GM23248 (cell line): ENCODE data around the gene FAM181B. TPM values are rescaled to one million over a fixed set of nuclear protein-coding genes. Genes with fewer than 3 reads are reported as not detected.

Source experiments
- DNase-seq: peaks from one replicate; pipeline ENCODE4 v3.0.0-alpha.2; 2015
- H2AFZ ChIP-seq: fragments of 200-600 bp; sonication (generic); 2 replicates; pipeline ENCODE4 v1.6.1; 2016; ENCODE audit warnings: antibody characterized with exemption
- H3F3A ChIP-seq: fragments of 200-600 bp; sonication (generic); 2 replicates; pipeline ENCODE4 v1.6.1; 2016; ENCODE audit warnings: mild to moderate bottlenecking, antibody characterized with exemption, mixed run types; ENCODE audit not compliant: insufficient read depth
- H3K27ac ChIP-seq: fragments of 200-600 bp; sonication (generic); 2 replicates; pipeline ENCODE4 v1.5.1; 2016; ENCODE audit warnings: mild to moderate bottlenecking
- H3K27me3 ChIP-seq: fragments of 200-600 bp; sonication (generic); replicated peaks from 2 replicates; pipeline ENCODE4 v1.6.1; 2016; ENCODE audit warnings: mild to moderate bottlenecking; ENCODE audit not compliant: insufficient read depth
- H3K36me3 ChIP-seq: fragments of 200-600 bp; sonication (generic); 2 replicates; pipeline ENCODE4 v1.6.1; 2016; ENCODE audit warnings: low read depth, mild to moderate bottlenecking
- H3K4me1 ChIP-seq: fragments of 200-600 bp; sonication (generic); 2 replicates; pipeline ENCODE4 v1.6.1; 2016; ENCODE audit warnings: mild to moderate bottlenecking; ENCODE audit not compliant: insufficient read depth
- H3K4me2 ChIP-seq: fragments of 200-600 bp; sonication (generic); one replicate; pipeline ENCODE4 v1.6.1; 2016; ENCODE audit warnings: mild to moderate bottlenecking; ENCODE audit not compliant: unreplicated experiment
- H3K4me3 ChIP-seq: fragments of 200-600 bp; sonication (generic); 2 replicates; pipeline ENCODE4 v1.5.1; 2016; ENCODE audit warnings: mild to moderate bottlenecking
- H3K79me2 ChIP-seq: fragments of 200-600 bp; sonication (generic); 2 replicates; pipeline ENCODE4 v1.6.1; 2016; ENCODE audit warnings: mild to moderate bottlenecking; ENCODE audit not compliant: insufficient read depth
- H3K9ac ChIP-seq: fragments of 200-600 bp; sonication (generic); 2 replicates; pipeline ENCODE4 v1.6.1; 2016; ENCODE audit warnings: mild to moderate bottlenecking
- H3K9me2 ChIP-seq: fragments of 200-600 bp; sonication (generic); 2 replicates; pipeline ENCODE4 v1.6.1; 2016; ENCODE audit warnings: mixed run types, mild to moderate bottlenecking, moderate library complexity; ENCODE audit not compliant: insufficient read depth
- H3K9me3 ChIP-seq: fragments of 200-600 bp; sonication (generic); one replicate; pipeline ENCODE4 v1.6.1; 2017; ENCODE audit warnings: low read depth
- H4K20me1 ChIP-seq: fragments of 200-600 bp; sonication (generic); 2 replicates; pipeline ENCODE4 v1.6.0; 2016; ENCODE audit not compliant: insufficient read depth
- EZH2 ChIP-seq: fragments of 200-600 bp; sonication (generic); IDR thresholded peaks from 2 replicates; pipeline ENCODE4 v1.6.1; 2018; ENCODE audit warnings: antibody characterized with exemption, mild to moderate bottlenecking; ENCODE audit not compliant: insufficient read depth, poor library complexity, severe bottlenecking
- EZH2phosphoT487 ChIP-seq: fragments of 200-600 bp; sonication (generic); IDR thresholded peaks from 2 replicates; pipeline ENCODE4 v1.6.1; 2018; ENCODE audit warnings: antibody characterized with exemption, moderate library complexity, mild to moderate bottlenecking, low read depth; ENCODE audit not compliant: insufficient read depth
- WGBS, 2 experiments: methylation state at CpG; one replicate each; pipeline ENCODE4 v1.1.6; 2015 to 2017; ENCODE audit warnings: low lambda C conversion rate in 2 of 2, low coverage in 1 of 2; ENCODE audit errors: missing lambda C conversion rate in 2 of 2; 5-methylcytosine and 5-hydroxymethylcytosine counted together
- in situ Hi-C: fragments of 300-500 bp; cut with MboI; formaldehyde crosslinking; loops from 2 replicates; pipeline ENCODE4 v1.15.0; 2020
- polyA plus RNA-seq: library from polyadenylated mRNA; unstranded; fragments of >200 nt; fragmentation: Nextera tagmentation; extraction: Ambion mirVana; gene quantifications from 2 replicates; pipeline ENCODE4 v1.2.1, GENCODE V29; 2016
- small RNA-seq: library from RNA; depleted of rRNA; stranded (forward); fragments of <200 nt; gene quantifications from one replicate; pipeline ENCODE3, GENCODE V24; 2014; ENCODE audit warnings: low read depth, low replicate concordance
- total RNA-seq: library from RNA; depleted of rRNA; stranded (reverse); fragments of >200 nt; shearing (Covaris generic); gene quantifications from 2 replicates; pipeline ENCODE4 v1.2.3, GENCODE V29; 2014; rRNA removed

The FAM181B gene
- total and polyA plus RNA-seq, 2 experiments from 2014 or later, result not detected

- Histone ChIP-seq H3K4me3 (no peak overlapping the region), H3K4me1 (no peaks in the 10 kb centered on the region), H3K27me3 (peaks cover 20% of the 10 kb centered on the region; the same call in 1 of the 2 replicates), H4K20me1 (no peaks in the 10 kb centered on the region), H3K9me2 (no peaks in the 10 kb centered on the region), H3F3A (no peaks in the 10 kb centered on the region), H3K9ac (no peak overlapping the region), H3K79me2 (no peaks in the 10 kb centered on the region), H3K9me3 (no peaks in the 10 kb centered on the region), H3K36me3 (no peaks in the 10 kb centered on the region), H3K27ac (no peak overlapping the region), H3K4me2 (no peak overlapping the region), H2AFZ (no peak overlapping the region)
- in situ Hi-C loops, result loop anchor here (25.0 kb wide), 1 partner anchor 1132 kb away; no protein-coding TSS in a partner anchor
- TF ChIP-seq EZH2 (no peak), EZH2phosphoT487 (no peak)
- no peak for DNase-seq
- 24 to 38% methylated on average over 1 of the region's 1 CpG for WGBS, 2 experiments
Observed at GRCh38 chr11:82680252-82680651, 53.4 kb downstream of the FAM181B start.

Small RNA genes within 50 kb of the gene (small RNA-seq; reads per million reads assigned to genes)
- not detected for gene RPS28P7

Other genes with a start within 250 kb of the FAM181B start
- gene PRCP, start 166.6 kb upstream of the FAM181B start, total RNA-seq, result 66.3 and 84.1 TPM in 2 replicates
- gene PRCP, start 166.6 kb upstream of the FAM181B start, polyA plus RNA-seq, result 85.7 and 90.1 TPM in 2 replicates
- 5.4 and 7.6 TPM in 2 replicates for gene DDIAS, start 167.9 kb upstream of the FAM181B start, total RNA-seq
- 4.5 and 5.0 TPM in 2 replicates for gene DDIAS, start 167.9 kb upstream of the FAM181B start, polyA plus RNA-seq